Measurements from ENCODE around the gene TSHZ3. TPM values are rescaled to one million over a fixed set of nuclear protein-coding genes. Genes with fewer than 3 reads are reported as not detected.

TSHZ3 gene
- total and polyA plus RNA-seq, 2 of the 8 experiments (the other 6 are each of a cell fraction or from before 2014, with no cell fraction given) = 3.1 to 12.3 TPM

- TF ChIP-seq SUZ12 (IDR thresholded peaks at IDR 0.05; ENCODE audit: low read length) (peak; percentile 41; the same call in 1 of the 2 replicates), POLR2A (IDR thresholded peaks at IDR 0.05; ENCODE audit: control extremely low read depth in 1 of 2, low read depth in 2 of 2, low read length in 2 of 2) (no peak), RAD21 (IDR thresholded peaks at IDR 0.05 in 1 of 2, conservative IDR thresholded peaks at IDR 0.05 in 1 of 2; ENCODE audit: low read depth in 2 of 2, low read length in 2 of 2) (peak in 1 of 2 experiments; percentile 31; a peak in 2 of 4 replicates), SIN3A (conservative IDR thresholded peaks at IDR 0.05 in 1 of 2, IDR thresholded peaks at IDR 0.05 in 1 of 2; ENCODE audit: low read depth in 1 of 2, low read length in 2 of 2) (no peak), YY1 (IDR thresholded peaks at IDR 0.05; ENCODE audit: low read depth, low read length) (peak; percentile 36; the same call in 1 of the 2 replicates), TCF12 (IDR thresholded peaks at IDR 0.05; ENCODE audit: low read depth, low read length) (0 out of 2 replicates have a peak, but pooled peaks have one; percentile 21)
Measured at GRCh38 chr19:31354799-31355664, 5.8 kb upstream of the TSHZ3 start (continued).
